Cardiac muscle cell (in vitro differentiated cells and primary cell): ENCODE measurements around the gene SIVA1. TPM values are rescaled to one million over a fixed set of nuclear protein-coding genes. Genes with fewer than 3 reads are reported as not detected.

Experiments used
- DNase-seq, 2 donors: peaks; one replicate each; pipeline versions ENCODE4 v3.0.0 to v3.0.0-alpha.2; 2010 to 2017; ENCODE audit warnings: low read depth in 1 of 2, low spot score in 1 of 2
- H3K27ac ChIP-seq: fragments of 200-600 bp; sonication (generic); 2 replicates; pipeline ENCODE4 v1.5.1; 2016
- H3K27me3 ChIP-seq: fragments of 200-600 bp; sonication (generic); 2 replicates; pipeline ENCODE4 v1.6.0; 2016; ENCODE audit warnings: control low read depth
- H3K36me3 ChIP-seq: fragments of 200-600 bp; sonication (generic); 2 replicates; pipeline ENCODE4 v1.5.1; 2016; ENCODE audit warnings: control low read depth
- H3K4me1 ChIP-seq: fragments of 200-600 bp; sonication (generic); 2 replicates; pipeline ENCODE4 v1.8.1; 2017; ENCODE audit warnings: low read depth, mild to moderate bottlenecking, mixed run types
- H3K4me3 ChIP-seq: fragments of 200-600 bp; sonication (generic); 2 replicates; pipeline ENCODE4 v1.5.1; 2016; ENCODE audit warnings: mild to moderate bottlenecking
- H3K9me3 ChIP-seq: fragments of 200-600 bp; sonication (generic); 2 replicates; pipeline ENCODE4 v1.5.1; 2017; ENCODE audit warnings: low read depth, mild to moderate bottlenecking, control low read depth
- CTCF ChIP-seq: IDR thresholded peaks from 2 replicates; pipeline ENCODE4 v1.5.1; 2012; ENCODE audit warnings: low read depth, mild to moderate bottlenecking, low read length
- polyA plus RNA-seq: library from polyadenylated mRNA; unstranded; fragments of >200 nt; fragmentation: Nextera tagmentation; extraction: Ambion mirVana; gene quantifications from 2 replicates; pipeline ENCODE4 v1.2.1, GENCODE V29; 2016
- total RNA-seq: library from RNA; depleted of rRNA; stranded (reverse); fragments of >200 nt; gene quantifications from 2 replicates; pipeline ENCODE4 v1.2.3, GENCODE V29; 2016

SIVA1 gene
- total and polyA plus RNA-seq, 2 experiments from 2014 or later = 145 to 278 TPM

- no peak for TF ChIP-seq CTCF
- Histone ChIP-seq H3K4me1 (peaks cover 22% of the 10 kb centered on the region), H3K4me3 (no peak overlapping the region), H3K27ac (peak overlapping the region; percentile 16), H3K36me3 (peaks cover 9% of the 10 kb centered on the region), H3K27me3 (no peaks in the 10 kb centered on the region), H3K9me3 (no peaks in the 10 kb centered on the region)
- DNase-seq = no peak
Observed at GRCh38 chr14:104766863-104767633, 14.1 kb downstream of the SIVA1 start.

- Histone ChIP-seq H3K4me1 (peaks cover 22% of the 10 kb centered on the region), H3K36me3 (peaks cover 14% of the 10 kb centered on the region), H3K4me3 (no peak overlapping the region), H3K9me3 (no peaks in the 10 kb centered on the region), H3K27ac (peak overlapping the region; percentile 16), H3K27me3 (no peaks in the 10 kb centered on the region)
- TF ChIP-seq CTCF = no peak
- no peak for DNase-seq
Observed at GRCh38 chr14:104767634-104767918, 14.6 kb downstream of the SIVA1 start.

GRCh38 chr14:104768437-104769323, 15.7 kb downstream of the SIVA1 start:
- peaks cover 22% of the 10 kb centered on the region for H3K4me1 ChIP-seq
- peak; percentile 73 for TF ChIP-seq CTCF
- peak overlapping the region; percentile 53 for H3K27ac ChIP-seq
- H3K4me3 ChIP-seq = no peak overlapping the region
- no peaks in the 10 kb centered on the region for H3K27me3 ChIP-seq
- H3K36me3 ChIP-seq = peaks cover 20% of the 10 kb centered on the region
- DNase-seq = peak; percentile 86 to 92
- H3K9me3 ChIP-seq = no peaks in the 10 kb centered on the region

GRCh38 chr14:104769324-104770071, 16.6 kb downstream of the SIVA1 start:
- H3K36me3 ChIP-seq = peaks cover 21% of the 10 kb centered on the region
- H3K27me3 ChIP-seq = no peaks in the 10 kb centered on the region
- no peak overlapping the region for H3K4me3 ChIP-seq
- no peaks in the 10 kb centered on the region for H3K9me3 ChIP-seq
- TF ChIP-seq CTCF = no peak
- peak in 1 of 2 donors; percentile 8 for DNase-seq
- H3K4me1 ChIP-seq = peaks cover 22% of the 10 kb centered on the region
- H3K27ac ChIP-seq = peak overlapping the region; percentile 53

GRCh38 chr14:104770072-104770579, 17.2 kb downstream of the SIVA1 start:
- Histone ChIP-seq H3K4me3 (no peak overlapping the region), H3K36me3 (peaks cover 21% of the 10 kb centered on the region), H3K27me3 (no peaks in the 10 kb centered on the region), H3K27ac (peak overlapping the region; percentile 53), H3K9me3 (no peaks in the 10 kb centered on the region), H3K4me1 (peaks cover 22% of the 10 kb centered on the region)
- no peak for DNase-seq
- TF ChIP-seq CTCF = no peak
